ENCODE results near the gene ARHGAP32. TPM values are rescaled to one million over a fixed set of nuclear protein-coding genes. Genes with fewer than 3 reads are reported as not detected.

ARHGAP32 gene
- total RNA-seq, 1 donor from 2014 or later, result 21.4 TPM

- no peak overlapping the region for H3K9ac ChIP-seq
- H3K27ac ChIP-seq, result no peak overlapping the region
- H3K27me3 Mint-ChIP-seq (ENCODE audit: insufficient read depth, low read depth), result peaks cover 2% of the 10 kb centered on the region
These were observed 36.4 kb downstream of the ARHGAP32 start for GRCh38 chr11:129155745-129156144.

GRCh38 chr11:129148487-129148886, 43.6 kb downstream of the ARHGAP32 start:
- H3K9me3 Mint-ChIP-seq, result peaks cover 54% of the 10 kb centered on the region
- H3K36me3 Mint-ChIP-seq, result peaks cover 55% of the 10 kb centered on the region
- DNase-seq (ENCODE audit: low spot score), result no peak
- no peak overlapping the region for H3K9ac ChIP-seq
- H3K27me3 ChIP-seq, result no peaks in the 10 kb centered on the region
- H3K4me1 Mint-ChIP-seq, result peaks cover 7% of the 10 kb centered on the region
- no peak overlapping the region for H3K4me3 ChIP-seq
- H3K27me3 Mint-ChIP-seq (ENCODE audit: insufficient read depth, low read depth), result no peaks in the 10 kb centered on the region
- H2AFZ ChIP-seq (replicated peaks), result no peak overlapping the region
- peaks cover 66% of the 10 kb centered on the region for H3K79me2 ChIP-seq (ENCODE audit: low read depth)
- H3F3A ChIP-seq (ENCODE audit: low read depth), result no peaks in the 10 kb centered on the region
- H3K36me3 ChIP-seq, result peaks cover 5% of the 10 kb centered on the region
- H3K4me3 Mint-ChIP-seq, result no peak overlapping the region
- H3K4me1 ChIP-seq, result no peaks in the 10 kb centered on the region
- H3K27ac ChIP-seq, result no peak overlapping the region
- peaks cover 15% of the 10 kb centered on the region for H3K9me3 ChIP-seq (ENCODE audit: low read depth)
- H4K20me1 ChIP-seq (ENCODE audit: low read depth), result no peaks in the 10 kb centered on the region
- H3K4me2 ChIP-seq, result no peak overlapping the region
- no peak overlapping the region for H3K27ac Mint-ChIP-seq
- no peak for TF ChIP-seq CTCF (IDR thresholded peaks at IDR 0.05)
- TF ChIP-seq EZH2phosphoT487 (IDR thresholded peaks at IDR 0.05), result no peak
- TF ChIP-seq EZH2 (IDR thresholded peaks at IDR 0.05), result no peak

More at GRCh38 chr11:129155745-129156144, 36.4 kb downstream of the ARHGAP32 start:
- TF ChIP-seq CTCF (IDR thresholded peaks at IDR 0.05) (no peak), EZH2 (IDR thresholded peaks at IDR 0.05) (no peak), EZH2phosphoT487 (IDR thresholded peaks at IDR 0.05) (no peak)
- no peak overlapping the region for H3K4me2 ChIP-seq
- Mint-ChIP-seq H3K9me3 (peaks cover 84% of the 10 kb centered on the region), H3K27ac (no peak overlapping the region), H3K4me3 (no peak overlapping the region), H3K36me3 (peaks cover 80% of the 10 kb centered on the region), H3K4me1 (no peaks in the 10 kb centered on the region)
- no peaks in the 10 kb centered on the region for H4K20me1 ChIP-seq (ENCODE audit: low read depth)
- peaks cover 4% of the 10 kb centered on the region for H3K36me3 ChIP-seq
- H3K4me1 ChIP-seq, result no peaks in the 10 kb centered on the region
- H3K27me3 ChIP-seq, result no peaks in the 10 kb centered on the region
- H3K79me2 ChIP-seq (ENCODE audit: low read depth), result peaks cover 62% of the 10 kb centered on the region
- peaks cover 14% of the 10 kb centered on the region for H3K9me3 ChIP-seq (ENCODE audit: low read depth)
- H2AFZ ChIP-seq (replicated peaks), result no peak overlapping the region
- no peaks in the 10 kb centered on the region for H3F3A ChIP-seq (ENCODE audit: low read depth)
- no peak for DNase-seq (ENCODE audit: low spot score)
- no peak overlapping the region for H3K4me3 ChIP-seq

- Histone ChIP-seq H3K4me1 (no peaks in the 10 kb centered on the region), H2AFZ (replicated peaks) (no peak overlapping the region), H3K27me3 (no peaks in the 10 kb centered on the region), H3F3A (ENCODE audit: low read depth) (no peaks in the 10 kb centered on the region), H3K4me3 (no peak overlapping the region), H4K20me1 (ENCODE audit: low read depth) (no peaks in the 10 kb centered on the region), H3K9ac (no peak overlapping the region), H3K27ac (no peak overlapping the region), H3K36me3 (peaks cover 5% of the 10 kb centered on the region), H3K4me2 (no peak overlapping the region), H3K79me2 (ENCODE audit: low read depth) (peaks cover 50% of the 10 kb centered on the region), H3K9me3 (ENCODE audit: low read depth) (peaks cover 9% of the 10 kb centered on the region)
- no peak for TF ChIP-seq EZH2phosphoT487 (IDR thresholded peaks at IDR 0.05)
- TF ChIP-seq EZH2 (IDR thresholded peaks at IDR 0.05), result no peak
- no peak for TF ChIP-seq CTCF (IDR thresholded peaks at IDR 0.05)
- no peak overlapping the region for H3K27ac Mint-ChIP-seq
- no peak overlapping the region for H3K4me3 Mint-ChIP-seq
- H3K4me1 Mint-ChIP-seq, result peaks cover 22% of the 10 kb centered on the region
- peaks cover 39% of the 10 kb centered on the region for H3K36me3 Mint-ChIP-seq
- no peak for DNase-seq (ENCODE audit: low spot score)
- peaks cover 32% of the 10 kb centered on the region for H3K9me3 Mint-ChIP-seq
- H3K27me3 Mint-ChIP-seq (ENCODE audit: insufficient read depth, low read depth), result no peaks in the 10 kb centered on the region
These were observed 45.9 kb downstream of the ARHGAP32 start for GRCh38 chr11:129146191-129146590.
